K562 (cell line): ENCODE measurements around the gene IRGQ. TPM values are rescaled to one million over a fixed set of nuclear protein-coding genes. Genes with fewer than 3 reads are reported as not detected.
A peak's percentile ranks its signal among the peaks of the same experiment; 100 is the strongest.

ENCODE experiments used
- BCLAF1 ChIP-seq, 2 experiments: fragments of 450-650 bp in 1 of 2; IDR thresholded peaks; 2 replicates each; pipeline ENCODE4 v1.6.1; 2011 to 2017; ENCODE audit warnings: low read depth in 2 of 2, antibody characterized with exemption in 1 of 2, borderline replicate concordance in 1 of 2, low read length in 1 of 2, mild to moderate bottlenecking in 1 of 2, mixed read lengths in 1 of 2; ENCODE audit not compliant: control insufficient read depth in 1 of 2
- FIP1L1 ChIP-seq: fragments of 200-400 bp; formaldehyde crosslinking; IDR thresholded peaks from 2 replicates; pipeline ENCODE4 v1.6.1; 2018; ENCODE audit warnings: mild to moderate bottlenecking, low read depth, low read length; ENCODE audit not compliant: poor library complexity, severe bottlenecking
- MAFF ChIP-seq: IDR thresholded peaks from 2 replicates; pipeline ENCODE4 v1.6.1; 2012; ENCODE audit warnings: low read length, improper control_type of control experiment
- MAFK ChIP-seq: IDR thresholded peaks from 2 replicates; pipeline ENCODE4 v1.6.1; 2011; ENCODE audit warnings: low read length, improper control_type of control experiment
- NFE2 ChIP-seq: IDR thresholded peaks from 2 replicates; pipeline ENCODE4 v1.6.1; 2014; ENCODE audit warnings: antibody characterized with exemption, low read depth
- ZNF740 ChIP-seq, 3 experiments: fragments of 200-800 bp in 1 of 3; sonication (Bioruptor generic) in 1 of 3; sonication (generic) in 1 of 3; formaldehyde crosslinking in 1 of 3; IDR thresholded peaks; 2 replicates each; pipeline versions ENCODE4 v1.6.1 to v1.8.0; 2016 to 2022; ENCODE audit warnings: mild to moderate bottlenecking in 2 of 3, missing compliant biosample characterization in 2 of 3, missing genetic modification characterization in 2 of 3, missing genetic modification reagents in 1 of 3
- polyA plus RNA-seq, 8 experiments: library from polyadenylated mRNA; depleted of rRNA in 4 of 8; stranded (reverse) in 5 of 8; unstranded in 3 of 8; fragments of >200 nt; fragmentation: Nextera tagmentation in 2 of 8; fragmentation: Illumina TruSeq in 1 of 8; extraction: Ambion mirVana in 2 of 8; extraction: Trizol in 1 of 8; gene quantifications; 2 replicates each; pipeline versions ENCODE4 v1.2.1 to v1.2.3, GENCODE V29; 2011 to 2014; ENCODE audit warnings: inconsistent platforms in 1 of 8, missing spikeins in 1 of 8
- total RNA-seq, 7 experiments: library from RNA; depleted of rRNA in 6 of 7; stranded (reverse); fragments of >200 nt in 6 of 7; fragmentation: Illumina TruSeq in 2 of 7; extraction: Trizol in 2 of 7; gene quantifications; 2 replicates each; pipeline versions ENCODE4 v1.2.1 to v1.2.3, GENCODE V29; 2011 to 2021; ENCODE audit warnings: low replicate concordance in 1 of 7
- TF ChIP-seq, protein P1 (sequence below): sonication (generic); formaldehyde crosslinking; IDR thresholded peaks from 2 replicates; pipeline ENCODE4 v1.8.1; 2023; ENCODE audit warnings: mild to moderate bottlenecking, missing genetic modification reagents
- TF ChIP-seq, protein P2 (sequence below): fragments of 200-800 bp; sonication (Bioruptor generic); IDR thresholded peaks from 2 replicates; pipeline ENCODE4 v1.6.1; 2017; ENCODE audit warnings: missing genetic modification characterization, missing compliant biosample characterization

The IRGQ gene
- total and polyA plus RNA-seq, 9 of the 15 experiments (the other 6 are each of a cell fraction or from before 2014, with no cell fraction given) = 3.5 to 19.2 (median 7.9) TPM

GRCh38 chr19:43634872-43635560 is 39.1 kb upstream of the IRGQ start (continued):
- no peak for TF ChIP-seq FIP1L1
- peak; percentile 52 for TF ChIP-seq MAFK
- peak; percentile 66 for TF ChIP-seq MAFF
- TF ChIP-seq BCLAF1 (IDR thresholded peaks at IDR 0.05; ENCODE audit: borderline replicate concordance in 1 of 2, control insufficient read depth in 1 of 2, low read depth in 2 of 2, low read length in 1 of 2) = peak in 1 of 2 experiments; percentile 78; a peak in 1 of 4 replicates
- TF ChIP-seq, protein P1, sequence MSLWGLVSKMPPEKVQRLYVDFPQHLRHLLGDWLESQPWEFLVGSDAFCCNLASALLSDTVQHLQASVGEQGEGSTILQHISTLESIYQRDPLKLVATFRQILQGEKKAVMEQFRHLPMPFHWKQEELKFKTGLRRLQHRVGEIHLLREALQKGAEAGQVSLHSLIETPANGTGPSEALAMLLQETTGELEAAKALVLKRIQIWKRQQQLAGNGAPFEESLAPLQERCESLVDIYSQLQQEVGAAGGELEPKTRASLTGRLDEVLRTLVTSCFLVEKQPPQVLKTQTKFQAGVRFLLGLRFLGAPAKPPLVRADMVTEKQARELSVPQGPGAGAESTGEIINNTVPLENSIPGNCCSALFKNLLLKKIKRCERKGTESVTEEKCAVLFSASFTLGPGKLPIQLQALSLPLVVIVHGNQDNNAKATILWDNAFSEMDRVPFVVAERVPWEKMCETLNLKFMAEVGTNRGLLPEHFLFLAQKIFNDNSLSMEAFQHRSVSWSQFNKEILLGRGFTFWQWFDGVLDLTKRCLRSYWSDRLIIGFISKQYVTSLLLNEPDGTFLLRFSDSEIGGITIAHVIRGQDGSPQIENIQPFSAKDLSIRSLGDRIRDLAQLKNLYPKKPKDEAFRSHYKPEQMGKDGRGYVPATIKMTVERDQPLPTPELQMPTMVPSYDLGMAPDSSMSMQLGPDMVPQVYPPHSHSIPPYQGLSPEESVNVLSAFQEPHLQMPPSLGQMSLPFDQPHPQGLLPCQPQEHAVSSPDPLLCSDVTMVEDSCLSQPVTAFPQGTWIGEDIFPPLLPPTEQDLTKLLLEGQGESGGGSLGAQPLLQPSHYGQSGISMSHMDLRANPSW (CRISPR knock-in tag) = no peak
- 0 out of 2 replicates have a peak, but pooled peaks have one; percentile 32 for TF ChIP-seq NFE2
- TF ChIP-seq, protein P2, sequence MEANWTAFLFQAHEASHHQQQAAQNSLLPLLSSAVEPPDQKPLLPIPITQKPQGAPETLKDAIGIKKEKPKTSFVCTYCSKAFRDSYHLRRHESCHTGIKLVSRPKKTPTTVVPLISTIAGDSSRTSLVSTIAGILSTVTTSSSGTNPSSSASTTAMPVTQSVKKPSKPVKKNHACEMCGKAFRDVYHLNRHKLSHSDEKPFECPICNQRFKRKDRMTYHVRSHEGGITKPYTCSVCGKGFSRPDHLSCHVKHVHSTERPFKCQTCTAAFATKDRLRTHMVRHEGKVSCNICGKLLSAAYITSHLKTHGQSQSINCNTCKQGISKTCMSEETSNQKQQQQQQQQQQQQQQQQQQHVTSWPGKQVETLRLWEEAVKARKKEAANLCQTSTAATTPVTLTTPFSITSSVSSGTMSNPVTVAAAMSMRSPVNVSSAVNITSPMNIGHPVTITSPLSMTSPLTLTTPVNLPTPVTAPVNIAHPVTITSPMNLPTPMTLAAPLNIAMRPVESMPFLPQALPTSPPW (CRISPR knock-in tag) = peak; percentile 10; the same call in 1 of the 2 replicates
- no peak for TF ChIP-seq ZNF740 (CRISPR knock-in tag; IDR thresholded peaks at IDR 0.05)
- TF ChIP-seq ZNF740 (tag; IDR thresholded peaks at IDR 0.05) = peak in 1 of 2 experiments; percentile 54; a peak in 1 of 4 replicates
